ENCODE data around the gene ASXL2.

- no peak for TF ChIP-seq CTCF (IDR thresholded peaks at IDR 0.05; ENCODE audit: poor library complexity, severe bottlenecking)
- no peak for TF ChIP-seq MXI1 (conservative IDR thresholded peaks at IDR 0.05; ENCODE audit: poor library complexity, severe bottlenecking)
- no peak for TF ChIP-seq POLR2AphosphoS5 (IDR thresholded peaks at IDR 0.05)
- TF ChIP-seq EZH2 (IDR thresholded peaks at IDR 0.05; ENCODE audit: borderline replicate concordance, insufficient read depth, low read length, poor library complexity, severe bottlenecking): no peak
- no peak for TF ChIP-seq EP300 (conservative IDR thresholded peaks at IDR 0.05; ENCODE audit: poor library complexity, severe bottlenecking)
- no peak for TF ChIP-seq RAD21 (conservative IDR thresholded peaks at IDR 0.05)
- TF ChIP-seq REST (IDR thresholded peaks at IDR 0.05; ENCODE audit: borderline replicate concordance): no peak
Measured at GRCh38 chr2:25794544-25795276, 83.6 kb downstream of the ASXL2 start.

Data from neural cell (in vitro differentiated cells).